Erythroblast (primary cell): ENCODE results near the gene UPK1A.

Experiments
- GATA1 ChIP-seq: IDR thresholded peaks from 2 replicates; pipeline ENCODE4 v1.6.1; 2011; ENCODE audit warnings: low read depth, mild to moderate bottlenecking, control low read depth, low read length, moderate library complexity
- POLR2A ChIP-seq: IDR thresholded peaks from 2 replicates; pipeline ENCODE4 v1.6.1; 2011; ENCODE audit warnings: mild to moderate bottlenecking, low read length

- TF ChIP-seq POLR2A (no peak), GATA1 (no peak)
These were observed 37.9 kb downstream of the UPK1A start, which contains the start of gene ZBTB32 for GRCh38 chr19:35704218-35704617.
